Stimulated activated CD4-positive, alpha-beta T cell treated with anti-CD3 and anti-CD28 coated beads, Interleukin-2, amount 100 ng/mL, for 4 hours (primary cell): ENCODE results near the gene COL20A1.

Source experiments
- DNase-seq: peaks from one replicate; pipeline ENCODE4 v3.0.0-alpha.2; 2020; ENCODE audit warnings: low read depth

The COL20A1 gene

GRCh38 chr20:63363981-63364561 lies 71.1 kb downstream of the COL20A1 start:
- DNase-seq, result no peak

- DNase-seq, result no peak
Measured at GRCh38 chr20:63364801-63365585, 72.0 kb downstream of the COL20A1 start.

- DNase-seq, result no peak
Measured at GRCh38 chr20:63365601-63366389, 72.8 kb downstream of the COL20A1 start.

GRCh38 chr20:63366390-63367365 lies 73.7 kb downstream of the COL20A1 start:
- no peak for DNase-seq

GRCh38 chr20:63367446-63368055 lies 74.6 kb downstream of the COL20A1 start:
- no peak for DNase-seq

GRCh38 chr20:63368151-63368550 lies 75.2 kb downstream of the COL20A1 start:
- no peak for DNase-seq

- no peak for DNase-seq
Measured at GRCh38 chr20:63369024-63369530, 76.1 kb downstream of the COL20A1 start.

- no peak for DNase-seq
Measured at GRCh38 chr20:63369724-63370617, 77.0 kb downstream of the COL20A1 start.

- DNase-seq, result no peak
Measured at GRCh38 chr20:63370618-63371187, 77.7 kb downstream of the COL20A1 start.

GRCh38 chr20:63371291-63371865 lies 78.4 kb downstream of the COL20A1 start:
- no peak for DNase-seq

GRCh38 chr20:63372971-63373885 lies 80.2 kb downstream of the COL20A1 start:
- no peak for DNase-seq

- no peak for DNase-seq
Measured at GRCh38 chr20:63373996-63374395, 81.0 kb downstream of the COL20A1 start.

- DNase-seq, result no peak
Measured at GRCh38 chr20:63374504-63374903, 81.5 kb downstream of the COL20A1 start.

- DNase-seq, result no peak
Measured at GRCh38 chr20:63375438-63375837, 82.5 kb downstream of the COL20A1 start.

GRCh38 chr20:63376283-63377250 lies 83.6 kb downstream of the COL20A1 start:
- no peak for DNase-seq

- no peak for DNase-seq
Measured at GRCh38 chr20:63377256-63377941, 84.4 kb downstream of the COL20A1 start.
